Measurements from ENCODE around the gene GUCY1A1.

GUCY1A1 gene

GRCh38 chr4:155674669-155675071 lies 8.0 kb downstream of the GUCY1A1 start:
- TF ChIP-seq GATA3 (IDR thresholded peaks at IDR 0.05; ENCODE audit: low read depth, low read length): no peak

DNA sequence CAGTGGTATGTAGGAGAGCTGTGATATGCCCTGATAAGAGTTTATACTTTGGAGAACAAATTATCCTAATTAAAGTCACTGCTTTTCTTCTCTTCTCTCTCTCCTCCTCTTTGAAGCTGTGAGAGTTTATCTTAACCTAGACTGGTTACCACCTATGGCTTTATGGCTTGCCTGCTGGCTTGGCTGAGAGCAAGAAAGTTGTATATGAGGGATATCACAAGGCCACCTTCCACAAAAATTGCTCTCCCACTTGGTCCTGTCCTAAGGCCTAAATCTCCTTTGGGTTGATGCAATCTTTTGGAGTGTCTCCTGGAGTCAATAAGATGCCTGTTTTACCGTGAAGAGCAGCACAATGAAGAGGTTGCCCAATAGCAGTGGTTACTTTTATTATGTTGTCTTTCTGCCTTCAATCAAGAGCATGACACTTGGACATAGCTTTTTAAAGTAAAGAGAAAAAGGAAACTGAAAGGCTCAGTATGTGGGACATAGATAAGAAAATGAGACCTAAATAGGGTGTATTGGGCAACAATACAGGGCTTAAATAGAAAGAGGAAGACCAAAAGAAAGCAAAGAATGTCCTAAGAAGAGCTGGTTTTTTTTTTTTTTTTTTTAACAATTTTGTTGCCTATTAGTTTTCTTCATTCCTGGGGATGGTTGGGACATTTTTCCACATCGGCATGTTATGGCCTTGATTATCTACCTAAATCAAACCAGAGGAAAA lies 9.2 kb downstream of the GUCY1A1 start:
- TF ChIP-seq GATA3 (IDR thresholded peaks at IDR 0.05; ENCODE audit: low read depth, low read length) (no peak), GATA2 (IDR thresholded peaks at IDR 0.05; ENCODE audit: low read depth, low read length) (no peak)

DNA sequence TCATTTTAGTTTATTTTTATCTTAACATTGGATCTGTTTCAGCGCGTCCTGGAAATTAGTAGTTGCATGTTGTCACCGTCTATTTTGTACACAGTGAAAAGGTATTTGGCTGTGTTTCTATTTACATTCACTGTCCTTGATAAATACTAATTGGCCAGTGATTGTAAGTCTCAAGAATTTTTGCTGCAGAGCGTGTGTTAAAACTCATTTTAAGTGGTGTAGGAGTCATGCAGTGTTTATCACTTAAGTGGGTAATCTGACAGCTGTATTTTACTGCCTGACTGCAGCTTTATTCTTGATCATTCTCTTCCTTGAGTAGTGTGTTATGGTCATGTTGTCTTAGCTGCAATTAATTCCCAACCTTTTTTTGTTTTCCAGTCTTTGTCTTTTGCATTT lies 9.8 kb downstream of the GUCY1A1 start:
- TF ChIP-seq GATA2 (IDR thresholded peaks at IDR 0.05; ENCODE audit: low read depth, low read length) (no peak), GATA3 (IDR thresholded peaks at IDR 0.05; ENCODE audit: low read depth, low read length) (no peak)

- TF ChIP-seq GATA2 (IDR thresholded peaks at IDR 0.05; ENCODE audit: low read depth, low read length): no peak
- TF ChIP-seq GATA3 (IDR thresholded peaks at IDR 0.05; ENCODE audit: low read depth, low read length): no peak
These were observed 11.4 kb downstream of the GUCY1A1 start for GRCh38 chr4:155678011-155678410.

- TF ChIP-seq GATA3 (IDR thresholded peaks at IDR 0.05; ENCODE audit: low read depth, low read length) (no peak), GATA2 (IDR thresholded peaks at IDR 0.05; ENCODE audit: low read depth, low read length) (no peak)
These were observed 12.7 kb downstream of the GUCY1A1 start for GRCh38 chr4:155679343-155679742.

GRCh38 chr4:155681886-155682285 lies 15.2 kb downstream of the GUCY1A1 start:
- no peak for TF ChIP-seq GATA2 (IDR thresholded peaks at IDR 0.05; ENCODE audit: low read depth, low read length)
- no peak for TF ChIP-seq GATA3 (IDR thresholded peaks at IDR 0.05; ENCODE audit: low read depth, low read length)

DNA sequence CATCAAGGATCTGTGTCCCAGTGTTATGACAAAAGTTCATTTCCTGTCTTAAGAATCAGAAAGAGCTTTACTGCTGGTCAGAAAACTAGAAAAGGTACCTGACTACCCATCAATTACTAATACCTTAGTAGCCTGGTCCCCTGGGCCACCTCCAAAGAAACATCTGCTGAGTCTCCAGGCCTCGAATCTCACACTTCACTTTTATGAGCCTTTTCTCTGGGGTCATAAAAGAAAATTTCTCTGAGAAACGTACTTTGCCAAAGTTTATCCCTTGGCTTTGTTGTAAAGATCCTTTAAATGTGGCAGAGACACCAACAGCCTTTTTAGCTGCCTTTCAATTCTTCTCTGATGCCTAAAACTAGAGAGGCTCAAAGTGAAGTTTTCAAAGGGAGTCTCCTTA lies 17.8 kb downstream of the GUCY1A1 start:
- TF ChIP-seq GATA3 (IDR thresholded peaks at IDR 0.05; ENCODE audit: low read depth, low read length) (no peak), GATA2 (IDR thresholded peaks at IDR 0.05; ENCODE audit: low read depth, low read length) (no peak)

DNA sequence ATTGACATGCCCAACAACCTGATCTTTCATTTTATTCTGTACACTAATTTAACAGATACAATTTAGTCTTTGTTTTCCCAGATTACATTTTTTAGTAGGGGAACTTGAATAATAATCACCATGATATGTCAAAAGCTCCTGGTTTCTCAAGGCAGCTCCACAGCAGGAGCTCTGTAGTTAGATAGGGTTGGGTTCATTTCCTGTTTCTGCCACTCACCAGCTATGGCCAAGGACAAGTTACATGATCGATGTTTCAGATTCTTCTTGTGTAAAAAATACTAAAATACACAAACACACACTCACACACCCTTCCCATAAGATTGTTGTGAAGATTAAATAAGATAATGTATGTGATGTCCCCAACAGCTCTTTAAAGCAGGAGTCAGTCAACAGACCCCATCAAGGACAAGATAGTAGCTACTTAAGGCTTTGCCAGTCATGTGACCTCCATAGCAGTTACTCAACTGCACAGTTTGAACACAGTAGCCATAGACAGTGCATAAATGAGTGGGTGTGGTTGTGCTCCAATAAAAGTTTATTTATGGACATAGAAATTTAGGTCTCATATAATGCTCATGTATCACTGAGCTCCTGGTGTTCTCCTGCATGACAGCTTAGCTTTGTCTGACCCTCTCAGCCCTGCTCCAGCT lies 18.4 kb downstream of the GUCY1A1 start:
- no peak for TF ChIP-seq GATA2 (IDR thresholded peaks at IDR 0.05; ENCODE audit: low read depth, low read length)
- no peak for TF ChIP-seq GATA3 (IDR thresholded peaks at IDR 0.05; ENCODE audit: low read depth, low read length)

DNA sequence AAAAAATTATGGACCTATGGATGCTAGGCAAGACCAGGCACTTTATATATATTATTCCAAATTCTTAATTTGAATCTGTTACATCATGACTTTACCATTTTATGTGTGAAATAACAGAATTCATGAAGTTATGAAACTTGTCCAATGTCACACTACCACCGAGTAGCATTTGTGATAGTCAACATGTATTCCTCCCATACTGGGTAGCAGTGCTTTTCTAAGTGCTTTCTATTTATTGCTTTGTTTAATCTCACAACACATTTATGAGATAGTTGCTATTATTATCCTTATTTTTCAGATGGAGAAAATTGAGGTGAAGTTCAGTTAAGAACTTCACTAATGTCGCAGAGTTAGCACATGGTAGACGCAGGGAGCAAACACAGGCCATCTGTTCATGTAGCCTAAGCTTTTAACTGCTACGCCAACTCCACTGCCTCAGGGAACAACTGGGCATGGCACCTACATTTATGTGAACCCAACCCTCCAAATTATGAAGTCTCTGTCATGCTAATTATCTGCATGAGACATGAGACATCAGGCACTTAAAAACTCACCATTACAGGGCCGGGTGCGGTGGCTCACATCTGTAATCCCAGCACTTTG lies 20.8 kb downstream of the GUCY1A1 start:
- TF ChIP-seq GATA2 (IDR thresholded peaks at IDR 0.05; ENCODE audit: low read depth, low read length) (no peak), GATA3 (IDR thresholded peaks at IDR 0.05; ENCODE audit: low read depth, low read length) (no peak)

DNA sequence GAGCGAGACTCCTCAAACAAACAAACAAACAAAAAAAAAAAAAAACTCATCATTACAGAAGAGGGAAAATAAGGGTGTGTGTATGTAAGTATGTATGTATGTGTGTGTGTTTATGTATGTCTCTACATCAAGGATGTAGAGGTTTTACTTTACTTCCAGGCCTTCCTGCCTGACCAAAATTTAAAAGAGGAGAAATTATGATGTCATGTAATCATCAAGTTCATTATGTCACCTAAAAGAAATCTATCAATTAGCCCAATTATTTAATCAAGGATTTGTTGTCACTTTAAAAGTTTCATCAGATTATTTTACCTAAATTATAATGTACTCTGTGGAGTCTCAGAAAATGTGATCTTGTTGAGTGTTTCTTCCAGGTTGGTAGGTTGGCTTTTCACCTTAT lies 21.6 kb downstream of the GUCY1A1 start:
- TF ChIP-seq GATA3 (IDR thresholded peaks at IDR 0.05; ENCODE audit: low read depth, low read length) (no peak), GATA2 (IDR thresholded peaks at IDR 0.05; ENCODE audit: low read depth, low read length) (no peak)

- TF ChIP-seq GATA2 (IDR thresholded peaks at IDR 0.05; ENCODE audit: low read depth, low read length) (no peak), GATA3 (IDR thresholded peaks at IDR 0.05; ENCODE audit: low read depth, low read length) (no peak)
These were observed 22.2 kb downstream of the GUCY1A1 start for GRCh38 chr4:155688860-155689259.

DNA sequence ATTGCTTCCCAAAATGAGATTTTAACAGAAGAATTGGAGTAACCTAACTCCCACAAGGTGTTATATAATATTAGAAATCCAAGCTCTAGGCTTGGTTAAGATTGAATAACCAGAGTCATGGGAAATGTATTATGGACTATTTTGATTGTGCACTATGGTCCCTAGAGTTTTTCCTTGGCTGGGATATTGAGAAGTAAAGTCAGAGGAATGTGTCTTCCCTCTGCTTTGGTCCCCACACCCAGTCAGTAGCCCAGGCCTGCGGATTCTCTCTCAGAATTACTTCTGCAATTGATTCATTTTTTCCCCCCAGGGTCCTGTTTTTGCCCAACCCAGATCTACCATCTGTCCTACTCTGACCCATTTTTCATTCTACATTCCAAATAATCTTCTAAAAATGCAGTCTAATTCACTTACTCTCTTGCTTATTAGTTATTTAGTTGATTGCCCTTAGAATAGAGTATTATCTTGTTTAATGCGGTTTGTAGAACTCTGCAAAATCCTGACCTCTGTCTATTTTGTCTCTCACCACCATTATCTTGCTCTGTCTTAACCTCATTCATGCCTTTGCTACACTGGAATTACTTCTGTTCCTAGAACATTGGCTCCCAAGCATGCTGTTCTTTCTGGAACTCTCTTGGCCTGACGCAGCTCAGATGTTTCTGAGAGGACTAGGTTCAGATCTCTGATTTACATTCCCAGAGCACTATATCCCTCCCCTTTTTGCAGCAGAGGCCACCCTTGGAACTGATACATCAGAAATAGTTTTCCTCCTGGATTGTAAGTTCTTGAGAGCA lies 23.6 kb downstream of the GUCY1A1 start:
- no peak for TF ChIP-seq GATA2 (IDR thresholded peaks at IDR 0.05; ENCODE audit: low read depth, low read length)
- no peak for TF ChIP-seq GATA3 (IDR thresholded peaks at IDR 0.05; ENCODE audit: low read depth, low read length)

DNA sequence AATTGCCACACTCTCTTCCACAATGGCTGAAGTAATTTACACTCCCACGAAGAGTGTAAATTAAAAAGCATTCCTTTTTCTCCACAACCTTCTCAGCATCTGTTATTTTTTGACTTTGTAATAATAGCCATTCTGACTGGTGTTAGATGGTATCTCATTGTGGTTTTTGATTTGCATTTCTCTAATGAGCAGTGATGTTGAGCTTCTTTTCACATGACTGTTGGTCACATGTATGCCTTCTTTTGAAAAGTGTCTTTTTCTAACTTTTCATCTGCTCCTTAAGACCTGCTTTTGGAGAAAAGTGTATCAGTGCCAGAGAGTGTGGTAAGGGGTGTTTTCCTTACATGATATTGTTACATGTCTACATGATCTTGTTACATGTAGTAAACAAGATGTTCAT lies 25.7 kb downstream of the GUCY1A1 start:
- no peak for TF ChIP-seq GATA2 (IDR thresholded peaks at IDR 0.05; ENCODE audit: low read depth, low read length)
- no peak for TF ChIP-seq GATA3 (IDR thresholded peaks at IDR 0.05; ENCODE audit: low read depth, low read length)

DNA sequence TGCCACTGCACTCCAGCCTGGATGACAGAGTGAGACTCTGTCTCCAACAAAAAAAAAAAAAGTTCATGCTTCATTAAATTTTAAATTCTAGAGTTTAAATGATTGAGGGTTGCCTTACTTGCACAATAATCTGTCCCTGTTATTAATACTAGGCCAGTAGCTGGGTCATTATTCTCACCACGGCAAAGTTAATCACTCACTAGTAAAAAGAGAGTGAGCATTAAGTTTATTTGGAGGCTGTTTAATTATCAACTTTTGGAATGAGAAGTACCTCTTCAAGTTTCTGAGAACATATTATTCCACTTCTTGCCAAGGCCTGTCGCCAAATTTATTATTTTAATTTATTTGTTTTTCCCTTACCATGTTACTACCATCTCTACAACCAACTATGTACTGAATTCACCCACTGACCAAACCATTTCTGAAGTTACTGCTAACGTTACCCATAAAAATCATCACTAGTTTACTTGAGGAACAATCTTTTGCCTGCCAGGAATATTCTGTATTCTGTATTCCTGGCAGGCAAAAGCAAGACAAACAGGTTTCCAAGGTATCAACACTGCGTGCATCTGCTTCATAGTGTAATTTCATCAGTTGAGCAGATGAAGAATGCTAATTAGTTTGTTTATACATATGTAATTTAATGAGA lies 26.5 kb downstream of the GUCY1A1 start:
- TF ChIP-seq GATA3 (IDR thresholded peaks at IDR 0.05; ENCODE audit: low read depth, low read length) (no peak), GATA2 (IDR thresholded peaks at IDR 0.05; ENCODE audit: low read depth, low read length) (no peak)
